ENCODE data around the gene SMG1.

DNA sequence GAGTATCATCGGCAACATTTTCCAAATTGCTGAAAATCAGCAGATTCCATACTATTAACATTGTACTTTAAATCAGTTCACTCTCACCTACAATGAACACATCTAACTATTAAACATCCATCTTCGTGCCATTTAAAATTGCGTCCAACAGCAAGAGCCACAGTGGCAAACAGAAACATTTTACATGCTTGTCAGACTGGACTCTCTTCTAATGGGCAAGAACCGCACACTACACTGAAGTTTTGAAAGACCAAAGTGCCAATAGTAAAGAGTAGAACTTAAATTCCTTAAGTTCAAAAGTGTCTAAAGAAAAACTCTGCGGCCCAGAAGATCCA, 136.7 kb downstream of the SMG1 start:
- TF ChIP-seq JUND (IDR thresholded peaks at IDR 0.05) (no peak), TAF1 (conservative IDR thresholded peaks at IDR 0.05) (no peak)
- TF ChIP-seq, protein P1, sequence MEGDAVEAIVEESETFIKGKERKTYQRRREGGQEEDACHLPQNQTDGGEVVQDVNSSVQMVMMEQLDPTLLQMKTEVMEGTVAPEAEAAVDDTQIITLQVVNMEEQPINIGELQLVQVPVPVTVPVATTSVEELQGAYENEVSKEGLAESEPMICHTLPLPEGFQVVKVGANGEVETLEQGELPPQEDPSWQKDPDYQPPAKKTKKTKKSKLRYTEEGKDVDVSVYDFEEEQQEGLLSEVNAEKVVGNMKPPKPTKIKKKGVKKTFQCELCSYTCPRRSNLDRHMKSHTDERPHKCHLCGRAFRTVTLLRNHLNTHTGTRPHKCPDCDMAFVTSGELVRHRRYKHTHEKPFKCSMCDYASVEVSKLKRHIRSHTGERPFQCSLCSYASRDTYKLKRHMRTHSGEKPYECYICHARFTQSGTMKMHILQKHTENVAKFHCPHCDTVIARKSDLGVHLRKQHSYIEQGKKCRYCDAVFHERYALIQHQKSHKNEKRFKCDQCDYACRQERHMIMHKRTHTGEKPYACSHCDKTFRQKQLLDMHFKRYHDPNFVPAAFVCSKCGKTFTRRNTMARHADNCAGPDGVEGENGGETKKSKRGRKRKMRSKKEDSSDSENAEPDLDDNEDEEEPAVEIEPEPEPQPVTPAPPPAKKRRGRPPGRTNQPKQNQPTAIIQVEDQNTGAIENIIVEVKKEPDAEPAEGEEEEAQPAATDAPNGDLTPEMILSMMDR (IDR thresholded peaks at IDR 0.05; ENCODE audit: low read depth, low read length, missing input control), result no peak
- TF ChIP-seq, protein P2, sequence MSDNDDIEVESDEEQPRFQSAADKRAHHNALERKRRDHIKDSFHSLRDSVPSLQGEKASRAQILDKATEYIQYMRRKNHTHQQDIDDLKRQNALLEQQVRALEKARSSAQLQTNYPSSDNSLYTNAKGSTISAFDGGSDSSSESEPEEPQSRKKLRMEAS (IDR thresholded peaks at IDR 0.05), result no peak
